NCI-H146 treated with DMSO at 0.1 percent for 48 hours (cell line): ENCODE data around the gene ME2.
A peak's percentile ranks its signal among the peaks of the same experiment; 100 is the strongest.
"Not testable (repeated sequence)": the region's sequence is repeated elsewhere in the genome, so short reads cannot be mapped to it uniquely, and the experiment has no call there.

Experiments
- DNase-seq: peaks from one replicate; lab custom pipeline; 2025; ENCODE audit not compliant: unreplicated experiment; lab: John Stamatoyannopoulos, UW

Gene ME2

DNA sequence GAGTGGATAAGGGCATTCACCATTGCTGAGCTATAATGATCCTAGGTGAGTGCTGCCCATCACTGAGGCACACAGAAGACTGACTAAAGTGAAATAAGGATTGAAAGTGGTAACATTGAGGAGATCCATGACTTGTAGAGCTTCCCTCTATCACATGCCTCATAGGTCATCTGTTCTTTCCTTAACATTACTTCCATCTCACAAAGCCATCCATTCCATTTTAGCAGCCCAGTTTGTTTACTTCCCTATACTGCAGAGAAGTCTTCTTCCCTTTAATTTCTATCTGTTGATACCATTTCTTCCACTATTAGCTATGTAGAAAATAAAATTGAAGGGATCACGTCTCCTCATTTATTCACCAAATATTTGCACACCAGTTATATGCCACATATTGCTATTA is 32.1 kb downstream of the ME2 start:
- DNase-seq = no peak

GRCh38 chr18:50917021-50917420 is 38.1 kb downstream of the ME2 start:
- DNase-seq = no peak

GRCh38 chr18:50918153-50918552 is 39.2 kb downstream of the ME2 start:
- DNase-seq = no peak

- no peak for DNase-seq
Measured at GRCh38 chr18:50924372-50924771, 45.5 kb downstream of the ME2 start.

DNA sequence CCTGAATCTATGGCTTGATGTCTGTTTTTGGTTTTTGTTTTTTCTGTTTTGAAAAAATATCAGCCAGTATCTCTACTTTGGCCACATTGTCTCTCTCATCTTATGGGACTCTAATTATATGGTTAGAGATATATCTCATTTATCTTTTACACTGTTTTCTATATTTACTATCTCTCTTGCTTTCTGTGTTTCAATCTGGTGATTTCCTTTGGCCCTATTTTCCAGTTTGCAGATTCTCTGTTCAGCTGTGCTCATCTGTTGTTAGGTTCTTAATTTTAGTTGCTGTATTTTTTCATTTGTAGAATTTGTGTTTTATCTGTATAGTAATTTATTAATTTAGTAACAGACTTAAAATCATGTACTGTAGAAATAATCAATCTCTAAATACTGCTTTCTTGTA is 47.6 kb downstream of the ME2 start:
- no peak for DNase-seq

- DNase-seq = no peak
Measured at GRCh38 chr18:50928551-50928950, 49.6 kb downstream of the ME2 start.

DNA sequence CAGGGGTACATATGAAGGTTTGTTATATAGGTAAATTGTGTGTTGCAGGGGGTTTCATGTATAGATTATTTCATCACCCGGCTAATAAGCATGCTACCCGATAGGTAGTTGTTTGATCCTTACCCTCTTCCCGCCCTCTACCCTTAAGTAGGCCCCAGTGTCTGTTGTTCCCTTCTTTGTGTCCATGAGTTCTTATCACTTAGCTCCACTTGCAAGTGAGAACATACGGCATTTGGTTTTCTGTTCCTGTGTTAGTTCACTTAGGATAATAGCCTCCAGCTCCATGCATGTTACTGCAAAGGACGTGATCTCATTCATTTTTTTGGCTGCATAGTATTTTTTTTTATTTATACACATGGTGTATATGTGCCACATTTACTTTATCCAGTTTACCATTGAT is 54.8 kb downstream of the ME2 start:
- no peak for DNase-seq

DNA sequence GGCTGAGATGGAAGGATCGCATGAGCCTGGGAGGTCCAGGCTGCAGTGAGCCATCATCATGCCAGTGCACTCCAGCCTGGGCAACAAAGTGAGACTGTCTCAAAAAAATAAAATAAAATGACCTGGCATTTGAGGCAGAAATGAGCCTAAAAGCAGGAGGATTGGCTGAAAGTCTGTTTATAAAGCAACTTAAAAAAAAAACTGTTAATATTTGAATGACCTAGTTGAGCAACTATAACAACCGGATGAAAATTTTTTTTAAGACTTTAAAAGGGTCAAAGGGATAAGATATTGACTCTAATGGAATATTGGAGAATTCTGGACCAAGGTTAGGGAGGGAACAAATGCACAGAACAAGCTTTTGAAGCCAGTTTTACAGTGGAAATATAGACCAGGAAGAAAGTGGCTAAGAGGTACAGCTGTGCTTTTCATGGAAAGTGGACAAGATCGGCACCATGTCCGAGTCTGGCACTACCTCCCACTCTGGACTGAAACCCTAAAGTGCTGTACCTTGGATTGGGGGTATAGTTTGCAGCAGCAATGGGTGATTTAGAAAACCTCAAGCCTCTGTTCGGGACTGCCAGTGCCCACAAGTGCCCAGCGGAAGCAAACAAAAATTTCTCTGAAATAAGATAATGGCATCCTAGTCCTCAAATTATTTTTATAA is 55.8 kb downstream of the ME2 start:
- DNase-seq = no peak

- no peak for DNase-seq
Measured at GRCh38 chr18:50935493-50936191, 56.7 kb downstream of the ME2 start.

DNA sequence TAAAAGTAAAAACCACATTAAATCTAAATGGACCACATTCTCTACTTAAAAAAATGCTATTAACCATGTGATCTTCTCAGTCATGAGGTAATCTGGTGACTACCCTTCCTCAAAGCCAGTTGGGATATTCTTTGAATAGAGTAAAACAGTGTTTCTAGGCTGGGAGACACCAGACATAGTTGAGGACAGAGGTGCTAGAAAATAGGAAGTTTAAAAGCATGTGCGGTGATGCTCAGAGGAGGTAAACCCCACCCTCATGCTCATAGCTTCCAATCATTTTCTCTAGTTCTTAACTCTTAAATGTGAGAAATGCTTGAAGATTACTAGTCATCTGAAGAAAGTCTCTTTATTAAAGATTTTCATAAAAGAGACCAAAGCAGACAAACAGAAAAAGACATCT is 58.3 kb downstream of the ME2 start:
- DNase-seq = no peak

GRCh38 chr18:50938912-50939311 is 60.0 kb downstream of the ME2 start:
- DNase-seq = no peak

- no peak for DNase-seq
Measured at GRCh38 chr18:50944245-50944932, 65.5 kb downstream of the ME2 start.

DNA sequence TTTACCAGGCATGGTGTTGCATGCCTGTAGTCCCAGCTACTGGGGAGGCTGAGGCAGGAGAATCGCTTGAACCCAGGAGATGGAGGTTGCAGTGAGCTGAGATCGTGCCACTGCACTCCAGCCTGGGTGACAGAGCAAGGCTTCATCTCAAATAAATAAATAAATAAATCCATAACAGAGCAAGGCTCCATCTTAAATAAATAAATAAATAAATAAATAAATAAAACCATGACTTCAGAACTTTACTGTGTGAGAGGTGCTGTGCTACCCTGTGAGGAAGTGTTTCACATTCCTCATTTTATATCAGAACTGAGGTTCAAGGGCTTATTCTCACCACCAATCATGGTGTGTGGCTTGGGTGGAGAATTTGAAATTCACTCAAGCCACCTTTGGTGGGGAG is 67.0 kb downstream of the ME2 start:
- not testable (repeated sequence) for DNase-seq

GRCh38 chr18:50947899-50948298 is 69.0 kb downstream of the ME2 start:
- no peak for DNase-seq

- DNase-seq = no peak
Measured at GRCh38 chr18:50949185-50949584, 70.3 kb downstream of the ME2 start.

DNA sequence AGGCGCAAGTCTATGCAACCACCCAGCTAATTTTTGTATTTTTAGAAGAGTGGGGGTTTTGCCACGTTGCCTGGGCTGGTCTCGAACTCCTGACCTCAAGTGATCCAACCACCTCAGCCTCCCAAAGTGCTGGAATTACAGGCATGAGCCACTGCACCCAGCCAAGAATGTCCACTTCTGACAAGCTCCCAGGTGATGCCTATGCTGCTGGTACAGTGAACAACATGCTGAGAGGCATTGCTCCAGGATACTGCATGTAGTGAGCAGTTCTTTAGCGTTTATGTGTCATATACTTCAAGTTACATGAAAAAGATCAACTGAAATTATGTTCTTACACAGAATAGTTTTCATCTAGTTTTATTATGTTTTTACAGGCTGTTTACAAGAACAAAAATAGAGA is 71.7 kb downstream of the ME2 start:
- no peak for DNase-seq

DNA sequence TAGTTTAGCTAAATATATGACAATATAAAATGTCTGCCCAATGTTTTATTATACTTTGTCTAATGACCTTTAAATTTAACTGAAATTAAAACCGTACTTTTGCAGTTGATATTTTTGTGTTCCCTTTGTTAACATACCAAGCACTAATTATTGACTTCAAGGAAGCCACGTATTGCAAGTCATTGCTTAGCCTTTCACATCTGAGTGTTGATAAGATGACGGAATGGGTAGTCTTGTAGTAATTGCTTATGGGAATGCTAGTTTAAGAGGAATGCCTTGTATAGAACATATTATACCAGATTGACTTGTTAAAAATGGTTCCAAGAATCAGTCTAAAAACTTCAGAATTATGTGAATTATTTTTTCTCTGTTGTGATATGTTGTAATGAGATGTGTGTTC is 74.9 kb downstream of the ME2 start:
- DNase-seq = no peak

DNA sequence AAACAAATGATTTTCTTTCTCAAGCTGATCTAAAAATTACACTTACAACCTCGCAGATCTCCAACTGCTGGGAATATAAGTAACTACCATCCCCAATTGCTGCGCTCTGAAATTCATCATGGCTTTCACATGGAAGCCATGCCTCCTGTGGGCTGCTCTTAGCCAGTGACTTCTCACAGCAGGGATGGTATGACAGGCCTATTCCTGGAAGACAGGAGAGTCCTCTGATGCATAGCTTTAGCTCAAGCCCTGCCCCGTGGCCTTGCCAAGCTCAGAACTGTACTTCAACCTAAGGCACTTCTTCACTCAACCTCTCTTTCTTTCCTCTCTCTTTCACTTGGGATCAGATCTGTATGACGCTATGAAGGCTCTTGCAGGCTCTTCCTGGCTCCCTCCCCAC is 76.3 kb downstream of the ME2 start:
- DNase-seq = no peak

DNA sequence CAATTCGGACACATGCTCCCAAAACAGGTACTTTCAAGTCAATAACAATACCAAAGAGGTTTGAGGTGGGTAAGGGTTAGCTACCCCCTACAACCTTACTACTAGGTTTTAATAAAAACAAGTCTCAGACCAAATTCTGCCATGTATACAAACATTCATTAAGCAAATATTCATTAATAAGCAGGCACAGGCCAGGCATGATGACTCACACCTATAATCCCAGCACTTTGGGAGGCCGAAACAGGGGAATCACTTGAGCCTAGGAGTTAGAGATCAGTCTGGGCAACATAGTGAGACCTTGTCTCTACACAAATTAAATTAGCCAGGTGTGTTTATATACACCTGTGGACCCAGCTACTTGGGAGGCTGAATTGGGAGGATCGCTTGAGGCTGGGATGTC is 77.2 kb downstream of the ME2 start:
- no peak for DNase-seq

GRCh38 chr18:50961974-50962373 is 83.1 kb downstream of the ME2 start:
- DNase-seq = no peak

GRCh38 chr18:50967714-50968661 is 89.1 kb downstream of the ME2 start, which contains the start of gene ELAC1:
Gene ELAC1 (plus strand): TSS chr18:50968040. CDS start chr18:50974405, 6,365 bp downstream.
- peak; percentile 87 for DNase-seq
